HepG2 (cell line): ENCODE data around the gene RUSC1. TPM values are rescaled to one million over a fixed set of nuclear protein-coding genes. Genes with fewer than 3 reads are reported as not detected.

Experiments
- CEBPB ChIP-seq: IDR thresholded peaks from 2 replicates; pipeline ENCODE4 v1.6.1; 2011; ENCODE audit warnings: low read depth, low read length, improper control_type of control experiment, borderline replicate concordance
- KLF15 ChIP-seq: sonication (generic); formaldehyde crosslinking; IDR thresholded peaks from 2 replicates; pipeline ENCODE4 v1.8.1; 2023; ENCODE audit warnings: borderline replicate concordance, mild to moderate bottlenecking, inconsistent platforms, missing genetic modification reagents, mixed read lengths
- MIER2 ChIP-seq: IDR thresholded peaks from 2 replicates; pipeline ENCODE4 v1.6.1; 2016; ENCODE audit warnings: missing biosample characterization, missing genetic modification reagents
- MYNN ChIP-seq: sonication (generic); formaldehyde crosslinking; IDR thresholded peaks from 2 replicates; pipeline ENCODE4 v1.4.0; 2020; ENCODE audit warnings: mild to moderate bottlenecking, low read depth, missing genetic modification reagents
- NRL ChIP-seq: sonication (generic); formaldehyde crosslinking; IDR thresholded peaks from 2 replicates; pipeline ENCODE4 v1.5.0; 2020; ENCODE audit warnings: missing genetic modification reagents, mild to moderate bottlenecking, moderate library complexity, borderline replicate concordance
- SMARCC2 ChIP-seq: fragments of 450-650 bp; IDR thresholded peaks from 2 replicates; pipeline ENCODE4 v1.6.1; 2017; ENCODE audit warnings: antibody characterized with exemption, mild to moderate bottlenecking
- SNAPC2 ChIP-seq: sonication (generic); formaldehyde crosslinking; IDR thresholded peaks from 2 replicates; pipeline ENCODE4 v1.8.1; 2022; ENCODE audit warnings: mild to moderate bottlenecking, missing genetic modification reagents
- SSRP1 ChIP-seq: IDR thresholded peaks from 2 replicates; pipeline ENCODE4 v1.6.1; 2016; ENCODE audit warnings: control low read depth
- TAF15 ChIP-seq: fragments of 200-400 bp; formaldehyde crosslinking; IDR thresholded peaks from one replicate; pipeline ENCODE4 v1.6.1; 2018; ENCODE audit warnings: mild to moderate bottlenecking, low read depth, low read length; ENCODE audit not compliant: poor library complexity, severe bottlenecking
- TBX3 ChIP-seq: fragments of 450-650 bp; IDR thresholded peaks from 2 replicates; pipeline ENCODE4 v1.6.1; 2017; ENCODE audit warnings: antibody characterized with exemption, mild to moderate bottlenecking, inconsistent platforms, borderline replicate concordance
- TRAFD1 ChIP-seq: sonication (generic); formaldehyde crosslinking; IDR thresholded peaks from 2 replicates; pipeline ENCODE4 v1.5.1; 2020; ENCODE audit warnings: missing genetic modification reagents, mild to moderate bottlenecking, borderline replicate concordance
- ZBTB33 ChIP-seq: sonication (generic); formaldehyde crosslinking; IDR thresholded peaks from 2 replicates; pipeline ENCODE4 v1.4.0; 2020; ENCODE audit warnings: missing genetic modification reagents
- ZFP36L2 ChIP-seq: sonication (generic); formaldehyde crosslinking; IDR thresholded peaks from 2 replicates; pipeline ENCODE4 v1.4.0; 2020; ENCODE audit warnings: missing genetic modification reagents
- ZNF414 ChIP-seq: sonication (generic); formaldehyde crosslinking; IDR thresholded peaks from 2 replicates; pipeline ENCODE4 v1.5.0; 2020; ENCODE audit warnings: missing genetic modification reagents
- ZNF567 ChIP-seq: sonication (generic); formaldehyde crosslinking; IDR thresholded peaks from 2 replicates; pipeline ENCODE4 v1.8.1; 2023; ENCODE audit warnings: mild to moderate bottlenecking, missing genetic modification reagents, borderline replicate concordance
- ZNF574 ChIP-seq: sonication (generic); formaldehyde crosslinking; IDR thresholded peaks from 2 replicates; pipeline ENCODE4 v1.4.0; 2020; ENCODE audit warnings: missing genetic modification reagents
- ZNF761 ChIP-seq: sonication (generic); formaldehyde crosslinking; conservative IDR thresholded peaks from 2 replicates; pipeline ENCODE4 v1.4.0; 2020; ENCODE audit warnings: mild to moderate bottlenecking, missing genetic modification reagents
- ZNF773 ChIP-seq: sonication (generic); formaldehyde crosslinking; IDR thresholded peaks from 2 replicates; pipeline ENCODE4 v1.4.0; 2020; ENCODE audit warnings: missing genetic modification reagents, borderline replicate concordance
- ZNF781 ChIP-seq: sonication (generic); formaldehyde crosslinking; IDR thresholded peaks from 2 replicates; pipeline ENCODE4 v1.5.1; 2020; ENCODE audit warnings: borderline replicate concordance, mild to moderate bottlenecking, missing genetic modification reagents; ENCODE audit errors: not compliant biosample characterization
- ZNF790 ChIP-seq: sonication (generic); formaldehyde crosslinking; IDR thresholded peaks from 2 replicates; pipeline ENCODE4 v1.8.0; 2022; ENCODE audit warnings: missing genetic modification reagents, mild to moderate bottlenecking, borderline replicate concordance
- ZZZ3 ChIP-seq: sonication (generic); formaldehyde crosslinking; IDR thresholded peaks from 2 replicates; pipeline ENCODE4 v1.4.0; 2020; ENCODE audit warnings: missing genetic modification reagents, mild to moderate bottlenecking, borderline replicate concordance
- polyA plus RNA-seq, 8 experiments: library from polyadenylated mRNA; depleted of rRNA in 3 of 8; stranded (reverse) in 7 of 8; unstranded in 1 of 8; fragments of >200 nt; fragmentation: Illumina TruSeq in 4 of 8; extraction: Trizol in 4 of 8; gene quantifications; 2 replicates each; pipeline versions ENCODE4 v1.2.1 to v1.2.3, GENCODE V29; 2011 to 2016; ENCODE audit warnings: low read depth in 4 of 8, missing spikeins in 1 of 8, mixed read lengths in 1 of 8; ENCODE audit not compliant: insufficient read depth in 1 of 8
- total RNA-seq, 5 experiments: library from RNA; depleted of rRNA; stranded (reverse); fragments of >200 nt; fragmentation: Illumina TruSeq; extraction: Trizol; gene quantifications; 2 replicates each; pipeline ENCODE4 v1.2.3, GENCODE V29; 2016; ENCODE audit warnings: low read depth in 1 of 5

The RUSC1 gene
- total and polyA plus RNA-seq, 2 of the 13 experiments (the other 11 are each of a cell fraction or from before 2014, with no cell fraction given): 18.7 to 20.4 TPM

GRCh38 chr1:155300553-155301329 is 20.0 kb upstream of the RUSC1 start (continued):
- TF ChIP-seq ZNF414 (CRISPR knock-in tag): peak; percentile 91; the same call in 1 of the 2 replicates
- no peak for TF ChIP-seq SMARCC2
- no peak; the same call in 1 of the 2 replicates for TF ChIP-seq ZNF790 (CRISPR knock-in tag)
- TF ChIP-seq TRAFD1 (CRISPR knock-in tag): no peak; the same call in 1 of the 2 replicates
- 0 out of 2 replicates have a peak, but pooled peaks have one; percentile 30 for TF ChIP-seq ZFP36L2 (CRISPR knock-in tag)
- TF ChIP-seq MYNN (CRISPR knock-in tag): peak; percentile 54; the same call in 1 of the 2 replicates
- no peak for TF ChIP-seq CEBPB
- no peak for TF ChIP-seq SSRP1 (CRISPR knock-in tag)
- TF ChIP-seq ZNF567 (CRISPR knock-in tag): no peak
- 0 out of 2 replicates have a peak, but pooled peaks have one; percentile 32 for TF ChIP-seq KLF15 (CRISPR knock-in tag)
- no peak for TF ChIP-seq TAF15
- TF ChIP-seq ZBTB33: 0 out of 2 replicates have a peak, but pooled peaks have one; percentile 7
- TF ChIP-seq TBX3: no peak
- peak; percentile 87; the same call in 1 of the 2 replicates for TF ChIP-seq ZZZ3 (CRISPR knock-in tag)
- TF ChIP-seq NRL (CRISPR knock-in tag): peak; percentile 87; the same call in 1 of the 2 replicates
- peak; percentile 81 for TF ChIP-seq MIER2 (CRISPR knock-in tag)
- no peak for TF ChIP-seq ZNF773 (CRISPR knock-in tag)
- peak; percentile 86 for TF ChIP-seq ZNF761 (CRISPR knock-in tag)
- TF ChIP-seq ZNF781: no peak
- TF ChIP-seq SNAPC2: peak; percentile 30; the same call in 1 of the 2 replicates
- peak; percentile 87 for TF ChIP-seq ZNF574
